ENCODE measurements around the gene ZBTB32.
A peak's percentile ranks its signal among the peaks of the same experiment; 100 is the strongest.

Gene ZBTB32

GRCh38 chr19:35736913-35737886 is 32.8 kb downstream of the ZBTB32 start:
- no peak for DNase-seq (ENCODE audit: low spot score)

- no peak for DNase-seq (ENCODE audit: low spot score)
Measured at GRCh38 chr19:35738021-35738886, 33.9 kb downstream of the ZBTB32 start.

DNA sequence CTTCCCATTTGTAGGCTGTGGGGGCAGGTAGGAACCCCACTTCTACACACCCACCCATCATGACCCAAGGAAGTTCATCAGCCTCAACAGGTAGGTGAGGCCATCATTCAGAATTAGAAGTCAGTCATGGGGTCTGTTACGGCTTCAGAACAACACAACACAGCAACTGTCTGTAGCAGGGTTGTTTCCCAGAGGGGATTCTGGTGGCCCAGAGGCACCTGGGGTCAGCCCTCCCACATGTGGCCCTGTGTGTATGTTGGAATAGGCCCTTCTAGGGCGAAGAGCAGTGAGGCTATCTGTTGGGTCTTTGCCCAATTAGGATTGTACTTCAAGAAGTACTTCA is 34.5 kb downstream of the ZBTB32 start:
- no peak for DNase-seq (ENCODE audit: low spot score)

DNA sequence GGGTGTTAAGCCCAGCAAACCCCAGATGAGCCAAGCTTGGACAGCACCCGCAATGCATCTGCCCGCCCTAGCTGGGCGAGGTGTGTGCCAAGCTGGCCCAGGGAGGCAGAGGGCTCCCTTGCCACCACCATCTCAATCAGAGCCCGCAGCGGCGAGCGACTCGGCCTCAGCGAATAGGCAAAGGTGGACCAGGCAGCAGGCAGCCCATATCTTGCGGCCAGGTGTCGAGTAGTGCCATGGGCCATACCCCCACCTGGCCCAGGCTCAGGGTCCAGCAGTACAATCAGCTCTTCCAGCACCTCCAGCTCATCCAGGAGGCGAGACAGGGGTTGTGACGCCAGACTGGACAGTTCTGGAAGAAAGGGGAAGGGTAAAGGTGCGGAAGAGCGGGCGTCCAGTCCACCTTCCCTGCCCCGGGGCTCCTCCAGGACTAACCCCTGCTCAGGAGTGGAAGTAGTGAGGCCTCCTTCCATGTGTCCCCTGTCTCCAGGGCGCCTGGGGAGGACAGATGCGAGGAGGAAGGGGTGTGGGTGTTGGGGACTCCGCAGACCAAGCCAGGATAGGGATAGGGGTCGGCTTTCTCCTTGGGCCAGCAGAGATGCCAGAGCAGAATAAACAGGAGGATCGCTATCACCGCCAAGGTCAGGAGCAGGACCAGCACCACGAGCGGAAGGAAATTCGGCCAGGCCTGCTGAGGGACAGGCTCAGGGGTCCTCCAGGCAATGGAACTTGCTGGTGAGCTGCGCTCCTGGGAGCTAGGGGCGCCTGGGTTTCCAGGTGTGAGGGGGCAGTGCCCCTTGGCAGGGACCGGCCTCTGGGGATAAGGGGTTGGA is 35.1 kb downstream of the ZBTB32 start:
- DNase-seq (ENCODE audit: low spot score) = no peak

DNA sequence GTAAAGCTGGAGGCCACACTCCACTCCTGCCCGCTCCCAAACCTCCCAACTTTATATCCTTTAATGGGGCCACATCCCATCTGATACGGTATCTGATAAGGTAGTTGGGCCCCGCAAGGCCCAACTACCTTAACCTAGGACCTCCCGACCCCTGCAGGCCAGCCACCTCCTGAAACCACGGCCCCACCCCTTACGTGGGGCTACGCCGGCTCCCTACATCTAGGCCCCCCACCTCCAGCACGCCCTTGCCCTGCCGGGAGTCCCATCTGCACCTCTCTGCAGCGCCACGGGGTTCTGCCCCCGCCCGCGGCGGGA is 35.7 kb downstream of the ZBTB32 start:
- no peak for DNase-seq (ENCODE audit: low spot score)

DNA sequence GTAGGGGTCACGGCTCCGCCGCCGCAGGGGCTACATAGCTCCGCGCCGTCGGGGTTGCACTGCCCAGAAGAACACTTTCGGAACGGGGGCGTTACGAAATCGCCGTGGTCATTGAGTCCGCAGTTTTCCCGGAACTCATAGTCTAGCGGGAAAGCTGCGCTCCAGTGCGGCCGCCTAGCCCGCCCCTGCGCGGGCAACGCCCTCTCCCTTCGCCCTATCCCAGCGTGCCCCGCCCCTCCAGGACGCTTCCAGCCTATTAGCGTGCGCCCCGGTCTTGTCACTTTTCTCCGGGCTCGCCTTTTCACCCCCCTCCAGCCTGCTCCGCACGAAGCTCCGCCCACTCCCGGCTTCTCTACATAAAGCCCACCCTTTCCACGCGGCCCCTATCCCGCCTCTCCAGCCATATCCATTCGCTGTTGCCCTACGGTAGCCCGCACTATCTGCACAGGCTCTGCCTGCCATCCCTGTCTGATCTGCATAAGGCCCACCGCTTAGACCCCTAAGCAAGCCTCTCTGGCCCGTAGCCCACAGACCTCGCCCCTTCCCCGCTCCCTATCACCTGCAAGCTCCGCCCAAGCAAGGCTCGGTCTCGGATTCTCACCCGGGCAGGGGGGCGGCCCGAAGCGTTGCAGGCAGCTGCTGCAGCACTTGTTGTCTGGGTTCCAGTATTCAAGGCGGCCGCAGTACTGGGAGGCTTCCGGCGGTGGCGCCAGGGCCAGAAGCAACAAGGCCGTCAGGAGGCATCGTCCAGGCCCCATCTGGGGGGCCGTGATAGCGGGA is 36.3 kb downstream of the ZBTB32 start:
- DNase-seq (ENCODE audit: low spot score) = peak; percentile 95

- no peak for DNase-seq (ENCODE audit: low spot score)
Measured at GRCh38 chr19:35741203-35741515, 36.8 kb downstream of the ZBTB32 start.

- peak; percentile 73 for DNase-seq (ENCODE audit: low spot score)
Measured at GRCh38 chr19:35742121-35742724, 37.9 kb downstream of the ZBTB32 start, which contains the start of gene IGFLR1. IGFLR1 (minus strand) TSS chr19:35742452; CDS start chr19:35741180, 1,272 bp downstream.

DNA sequence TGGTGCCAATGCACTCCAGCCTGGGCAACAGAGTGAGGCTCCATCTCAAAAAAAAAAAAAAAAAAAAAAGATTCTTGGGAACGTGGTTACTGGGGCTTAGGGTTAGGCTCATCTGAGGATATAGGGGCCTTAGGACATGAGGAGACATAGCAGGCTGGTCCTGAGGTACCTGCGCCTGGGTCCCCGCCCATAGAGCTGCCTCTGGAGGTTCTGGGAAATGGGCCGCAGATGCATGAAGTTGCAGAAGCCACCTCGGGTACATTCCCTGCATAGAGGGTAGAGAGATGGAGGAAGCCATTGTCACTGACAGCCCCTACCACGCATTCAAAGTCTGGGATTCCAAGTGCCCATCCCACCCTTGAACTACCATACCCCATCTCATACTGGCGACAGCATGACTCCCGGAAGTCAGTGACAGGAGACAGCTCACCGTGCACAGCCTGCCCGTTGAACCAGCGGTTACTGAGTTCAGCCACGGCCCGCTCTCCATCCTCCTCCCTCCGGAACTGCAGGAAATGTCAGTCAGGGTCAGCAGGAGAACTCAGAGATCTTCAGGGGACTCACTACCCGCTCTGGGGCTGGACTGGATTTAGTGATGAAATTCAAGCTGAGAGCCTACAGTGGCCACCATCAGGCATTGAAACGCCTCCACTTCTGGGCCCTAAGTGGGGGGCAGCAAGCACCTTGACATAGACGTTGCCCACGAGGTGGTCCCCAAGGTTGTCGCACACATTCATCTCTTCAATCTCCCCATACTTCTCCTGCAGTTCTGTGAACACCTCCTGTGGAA is 39.5 kb downstream of the ZBTB32 start:
- no peak for DNase-seq (ENCODE audit: low spot score)

DNA sequence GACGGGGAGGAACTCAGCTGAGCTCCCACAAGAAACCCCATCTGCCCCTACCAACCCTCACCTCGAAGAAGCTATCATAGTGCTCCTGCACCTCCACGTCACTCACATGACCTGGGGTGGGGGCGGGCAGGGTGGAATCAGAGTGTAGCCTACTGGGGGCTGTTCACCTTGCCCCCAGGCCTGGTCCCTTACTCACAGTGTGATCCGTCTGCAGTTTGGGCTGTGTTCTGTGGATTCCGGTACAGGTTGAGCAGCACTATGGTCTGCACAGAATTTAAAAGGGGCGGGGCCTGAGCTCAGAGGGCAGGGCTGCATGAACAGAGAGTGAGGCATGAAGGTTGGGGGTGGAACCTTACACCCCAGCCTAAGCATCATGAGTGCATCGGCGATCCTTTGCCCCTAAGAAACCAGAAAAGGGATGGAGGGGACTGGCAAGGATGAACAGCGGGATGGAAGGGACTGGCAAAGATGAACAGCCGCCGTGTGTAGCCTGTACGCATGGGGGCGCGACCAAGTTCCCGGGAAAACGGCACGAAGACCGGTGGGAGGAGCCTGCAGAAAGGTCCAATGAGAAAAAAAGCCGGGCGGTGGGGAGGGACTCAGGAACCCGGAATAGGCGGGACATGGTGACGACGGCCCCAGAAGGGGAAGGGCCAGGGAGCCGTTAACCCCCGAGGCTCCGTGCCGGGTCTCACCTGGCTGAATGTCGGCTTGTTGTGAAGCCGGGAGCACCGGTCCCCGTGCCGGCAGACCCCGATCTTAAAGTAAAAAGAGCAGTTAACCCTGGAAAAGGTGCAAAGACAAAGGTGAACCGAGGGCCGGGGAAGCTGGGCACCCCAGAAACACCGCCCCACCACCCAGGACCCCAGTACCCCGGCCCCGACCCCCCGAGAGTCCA is 40.3 kb downstream of the ZBTB32 start:
- DNase-seq (ENCODE audit: low spot score) = peak; percentile 96

DNA sequence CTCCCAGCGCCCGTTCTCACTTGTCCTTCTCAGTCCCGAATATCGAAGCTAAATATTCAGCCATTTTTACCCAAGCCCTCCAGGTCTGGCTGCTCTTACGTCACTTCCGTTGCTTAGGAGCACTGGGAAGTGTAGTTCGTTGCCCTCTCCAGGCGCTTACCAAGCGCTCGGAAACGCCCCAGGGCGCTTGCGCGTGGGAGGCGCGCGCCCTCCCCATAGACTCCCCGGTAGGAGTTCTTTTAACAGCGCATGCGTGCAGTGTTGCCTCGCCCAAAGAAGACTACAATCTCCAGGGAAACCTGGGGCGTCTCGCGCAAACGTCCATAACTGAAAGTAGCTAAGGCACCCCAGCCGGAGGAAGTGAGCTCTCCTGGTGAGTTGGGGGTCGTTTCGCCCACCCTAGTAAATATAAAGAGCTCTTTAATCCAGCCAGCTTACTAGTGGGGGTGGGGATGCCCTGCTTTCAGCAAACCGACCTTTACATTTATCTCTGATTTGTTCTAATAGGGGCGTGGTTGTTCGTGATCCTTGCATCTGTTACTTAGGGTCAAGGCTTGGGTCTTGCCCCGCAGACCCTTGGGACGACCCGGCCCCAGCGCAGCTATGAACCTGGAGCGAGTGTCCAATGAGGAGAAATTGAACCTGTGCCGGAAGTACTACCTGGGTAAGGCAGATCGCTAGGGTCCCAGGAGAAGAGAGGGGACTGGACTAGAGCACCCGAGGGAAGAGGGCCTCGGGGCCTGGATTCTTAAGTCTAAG is 41.1 kb downstream of the ZBTB32 start, which contains the start of the genes PSENEN and U2AF1L4:
Gene PSENEN, plus strand, starts transcription at position 324 of the 759 bp plus-strand sequence. Its CDS starts 280 bp downstream, at position 604.
Gene U2AF1L4, minus strand, starts transcription at position 91 of the 759 bp plus-strand sequence. Its CDS starts 27 bp downstream, at position 64.
- peak; percentile 99 for DNase-seq (ENCODE audit: low spot score)

DNA sequence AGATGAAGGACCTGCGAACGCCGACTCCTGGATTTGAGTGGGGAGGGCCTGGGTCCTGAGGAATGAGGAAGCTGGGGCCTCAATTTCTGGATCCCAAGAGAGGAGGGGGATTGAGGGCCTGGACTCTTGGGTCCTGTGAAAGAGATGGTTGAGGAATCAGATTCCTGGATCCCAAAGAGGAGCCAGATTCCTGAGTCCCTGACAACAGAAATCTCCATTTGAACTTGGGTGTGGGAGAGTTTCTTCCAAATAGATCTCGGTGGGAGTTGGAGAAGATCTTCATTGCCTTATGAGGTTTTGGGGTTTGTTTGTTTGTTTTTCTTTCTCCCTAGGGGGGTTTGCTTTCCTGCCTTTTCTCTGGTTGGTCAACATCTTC is 41.7 kb downstream of the ZBTB32 start:
- no peak for DNase-seq (ENCODE audit: low spot score)

GRCh38 chr19:35746531-35746930 is 42.2 kb downstream of the ZBTB32 start:
- DNase-seq (ENCODE audit: low spot score) = no peak

DNA sequence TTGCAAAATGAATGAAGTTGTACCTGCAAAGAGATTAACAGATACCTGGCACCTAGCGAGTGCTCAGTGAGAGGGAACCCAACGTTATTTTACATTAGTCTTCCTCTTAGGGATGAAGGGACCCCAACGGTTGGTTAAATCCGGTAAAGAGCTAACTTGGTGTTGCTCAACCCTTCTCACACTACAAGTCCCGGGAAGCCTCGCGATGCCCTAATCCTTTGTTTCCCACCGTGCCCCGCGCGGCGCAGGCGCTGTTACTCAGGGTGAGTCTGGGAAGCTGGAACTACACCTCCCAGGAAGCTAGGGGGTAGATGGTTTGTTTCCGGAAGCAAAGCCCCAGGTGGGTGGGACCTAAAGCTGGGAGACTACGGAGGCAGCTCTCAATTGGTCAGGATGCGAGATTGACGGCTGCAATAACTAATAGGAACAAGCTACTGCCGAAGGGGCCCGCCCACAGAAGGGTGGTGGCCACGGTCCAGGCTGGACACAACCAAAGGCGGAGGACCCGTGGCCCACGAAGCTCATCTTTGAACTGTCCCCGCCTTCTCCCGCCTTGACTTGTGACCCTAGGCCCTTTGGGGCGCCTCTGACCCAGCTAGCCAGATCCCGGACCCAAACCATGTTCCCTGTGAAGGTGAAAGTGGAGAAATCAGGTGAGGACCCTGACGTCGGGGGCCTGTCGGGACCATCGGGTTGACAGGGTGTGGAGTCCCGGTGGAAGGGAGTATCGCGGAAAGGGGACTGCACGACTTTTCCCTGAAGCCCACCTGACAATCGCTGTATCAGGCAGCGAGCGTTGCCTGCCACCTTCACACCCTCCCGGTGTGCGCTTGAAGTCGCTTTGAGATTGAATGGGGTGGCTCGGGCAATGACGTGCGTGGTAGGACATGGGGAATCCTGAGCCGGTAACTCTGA is 44.0 kb downstream of the ZBTB32 start, which contains the start of gene LIN37:
Gene LIN37, plus strand, starts transcription at position 471 of the 915 bp plus-strand sequence. Its CDS starts 149 bp downstream, at position 620.
- DNase-seq (ENCODE audit: low spot score) = peak; percentile 99

DNA sequence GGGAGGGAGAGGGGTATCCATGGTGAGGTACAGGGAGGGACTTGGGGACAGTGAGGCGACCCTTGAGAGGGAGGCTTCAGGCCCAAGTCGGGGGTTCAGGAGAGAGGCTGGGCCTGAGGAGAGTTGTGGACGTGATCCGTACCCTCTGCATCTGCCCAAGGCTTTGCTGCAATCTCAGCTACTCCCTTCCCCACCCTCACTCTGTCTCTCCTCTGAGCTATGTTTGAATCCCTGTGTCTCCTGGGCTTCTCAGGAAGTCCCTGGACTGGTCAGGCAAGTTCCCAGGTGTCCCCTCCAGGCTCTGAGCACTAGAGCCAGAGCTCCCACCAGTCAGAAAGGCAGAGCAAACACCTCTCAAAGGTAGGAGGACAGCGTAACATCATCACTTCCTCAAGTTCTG is 45.8 kb downstream of the ZBTB32 start:
- no peak for DNase-seq (ENCODE audit: low spot score)

- no peak for DNase-seq (ENCODE audit: low spot score)
Measured at GRCh38 chr19:35751839-35752745, 47.7 kb downstream of the ZBTB32 start.
